AML-193 (cell line): Measurements from ENCODE around the gene ADGRF1.
"Not testable (repeated sequence)": the region's sequence is repeated elsewhere in the genome, so short reads cannot be mapped to it uniquely, and the experiment has no call there.

Source experiments
- DNase-seq, 2 experiments: peaks; one replicate each; lab custom pipeline; 2025; lab: John Stamatoyannopoulos, UW

The ADGRF1 gene

DNA sequence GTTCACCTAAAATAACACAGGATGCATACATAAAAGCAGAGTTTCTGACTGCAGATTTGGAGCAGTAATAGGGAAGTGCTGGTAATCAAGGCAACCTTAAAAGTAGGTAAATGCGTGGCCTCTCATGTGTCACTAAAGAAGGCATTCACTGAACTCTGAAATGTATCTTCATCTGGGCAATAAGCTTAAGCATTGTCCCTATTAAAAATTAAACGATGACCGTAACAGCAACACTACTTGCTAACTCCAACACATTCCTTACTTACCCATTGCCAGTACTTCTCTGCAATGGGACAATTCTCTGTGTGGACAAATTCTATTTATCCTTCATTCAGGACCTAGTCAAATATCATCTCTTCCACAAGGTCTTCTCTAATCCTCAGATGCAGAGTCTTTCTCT, 19.9 kb downstream of the ADGRF1 start:
- DNase-seq = no peak

- no peak for DNase-seq
Measured at GRCh38 chr6:47019941-47020340, 22.2 kb downstream of the ADGRF1 start.

GRCh38 chr6:47016909-47017308, 25.2 kb downstream of the ADGRF1 start:
- DNase-seq = no peak

GRCh38 chr6:47016261-47016660, 25.9 kb downstream of the ADGRF1 start:
- no peak for DNase-seq

GRCh38 chr6:47014401-47014800, 27.7 kb downstream of the ADGRF1 start:
- no peak for DNase-seq

- no peak for DNase-seq
Measured at GRCh38 chr6:47009583-47009982, 32.5 kb downstream of the ADGRF1 start.

DNA sequence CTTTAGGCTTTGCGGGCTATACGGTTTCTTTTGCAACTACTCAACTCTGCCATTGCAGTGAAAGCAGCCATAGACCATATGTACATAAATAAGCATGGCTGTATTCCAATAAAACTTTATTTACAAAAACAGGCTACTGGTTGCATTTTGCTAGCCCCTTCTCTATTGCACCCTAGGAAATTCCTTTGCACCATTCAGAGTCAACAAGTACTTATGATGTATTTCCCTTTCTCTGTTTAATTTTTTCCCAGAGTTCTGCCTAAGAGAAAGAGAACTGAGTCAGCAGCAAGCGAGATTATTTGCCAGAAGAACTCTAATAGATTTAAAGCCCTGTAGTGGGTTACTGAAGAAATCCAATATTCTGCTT, 33.8 kb downstream of the ADGRF1 start:
- no peak for DNase-seq

DNA sequence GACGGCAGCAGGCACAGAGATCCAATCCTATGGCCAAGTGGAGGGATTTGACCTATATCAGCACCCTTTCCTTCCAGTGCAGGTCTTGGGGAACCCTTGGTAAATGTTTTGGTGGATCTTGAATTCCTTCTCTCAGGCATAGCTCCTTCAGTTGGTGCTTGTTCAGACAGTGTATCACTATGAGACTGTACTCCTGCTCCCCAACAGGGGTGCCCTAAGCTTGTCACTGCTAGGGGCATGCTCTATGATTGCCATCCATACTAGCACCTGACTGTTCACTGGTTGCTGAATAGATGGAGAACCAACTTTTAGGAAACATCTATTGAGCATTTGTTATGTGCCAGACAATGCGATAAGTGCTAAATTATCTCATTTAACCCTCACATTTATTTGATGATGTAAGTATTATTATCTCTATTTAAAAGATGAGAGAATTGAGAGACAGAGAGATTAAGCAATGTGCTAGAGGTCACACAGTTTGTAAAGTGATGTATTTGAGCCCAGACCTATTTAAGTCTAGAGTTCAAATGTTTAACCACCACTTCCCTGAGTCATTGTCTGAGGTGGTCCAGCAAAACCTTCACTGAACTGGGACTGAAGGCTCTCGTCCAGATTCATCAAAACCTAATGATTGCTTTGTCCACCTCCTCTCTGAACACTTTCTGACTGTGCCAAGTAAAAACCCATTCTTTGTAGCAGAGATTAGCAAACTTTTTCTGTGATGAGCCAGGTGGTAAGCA, 34.3 kb downstream of the ADGRF1 start:
- DNase-seq = no peak

DNA sequence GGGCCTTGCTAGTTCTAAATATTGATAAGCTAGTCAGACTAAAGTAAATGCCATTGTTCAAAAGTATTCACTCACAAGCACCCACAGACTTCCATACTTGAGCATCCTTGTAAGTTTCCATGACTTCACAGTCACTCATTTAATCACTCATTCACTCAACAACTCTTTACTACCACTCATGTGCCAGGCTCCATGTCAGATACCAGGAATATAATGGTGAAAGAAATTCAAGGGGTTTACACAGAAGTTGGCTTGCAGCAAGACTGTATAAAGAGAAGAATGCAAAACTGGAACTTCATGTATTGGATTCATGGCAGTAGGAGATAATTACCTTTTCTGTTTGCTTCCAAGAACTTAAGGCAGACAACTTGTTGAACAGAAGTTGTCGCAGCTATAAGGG, 36.6 kb downstream of the ADGRF1 start:
- DNase-seq = no peak

DNA sequence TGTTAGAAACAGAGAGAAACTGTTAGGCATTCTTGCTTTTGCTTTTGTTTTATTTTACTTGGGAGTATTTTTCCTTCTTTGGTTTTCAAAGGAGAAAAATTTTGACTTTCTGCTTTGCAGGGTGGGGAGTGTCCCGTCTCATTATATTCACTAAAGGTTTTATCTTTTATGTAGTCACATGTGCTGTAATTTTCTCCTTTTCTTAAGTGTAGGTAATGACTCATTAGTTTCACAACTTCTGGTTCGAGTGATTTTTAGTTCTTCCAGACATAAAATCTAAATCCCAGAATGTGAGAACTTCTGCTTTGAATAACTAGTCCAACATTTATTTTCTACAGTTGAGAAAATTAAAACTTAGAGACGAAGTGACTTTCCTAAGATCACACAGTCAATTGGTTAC, 37.7 kb downstream of the ADGRF1 start:
- DNase-seq = peak; percentile 31 to 49

- DNase-seq = no peak
Measured at GRCh38 chr6:47000842-47001241, 41.3 kb downstream of the ADGRF1 start.

- DNase-seq = no peak
Measured at GRCh38 chr6:46998436-46999017, 43.6 kb downstream of the ADGRF1 start.

GRCh38 chr6:46997646-46998045, 44.5 kb downstream of the ADGRF1 start:
- no peak for DNase-seq

GRCh38 chr6:46996860-46997641, 45.1 kb downstream of the ADGRF1 start:
- DNase-seq = no peak

DNA sequence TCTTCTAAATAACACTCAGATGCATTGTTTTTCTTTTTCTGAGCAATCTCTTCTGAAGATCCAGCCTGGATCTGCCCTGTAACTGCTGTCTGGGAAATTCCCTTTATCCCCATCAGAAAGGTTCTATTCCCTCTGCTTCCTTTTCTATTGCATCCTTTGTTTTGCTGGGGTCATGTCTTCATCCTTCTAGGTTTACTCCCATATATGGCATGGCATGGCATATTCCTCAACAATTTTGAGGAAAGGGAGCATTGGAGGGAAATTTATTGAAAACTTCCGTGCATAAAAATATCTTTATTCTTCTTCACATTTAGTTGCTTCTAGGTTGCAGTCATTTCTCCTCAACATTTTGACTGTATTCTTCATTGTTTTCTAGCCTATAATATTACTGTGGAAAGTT, 47.2 kb downstream of the ADGRF1 start:
- DNase-seq = no peak

DNA sequence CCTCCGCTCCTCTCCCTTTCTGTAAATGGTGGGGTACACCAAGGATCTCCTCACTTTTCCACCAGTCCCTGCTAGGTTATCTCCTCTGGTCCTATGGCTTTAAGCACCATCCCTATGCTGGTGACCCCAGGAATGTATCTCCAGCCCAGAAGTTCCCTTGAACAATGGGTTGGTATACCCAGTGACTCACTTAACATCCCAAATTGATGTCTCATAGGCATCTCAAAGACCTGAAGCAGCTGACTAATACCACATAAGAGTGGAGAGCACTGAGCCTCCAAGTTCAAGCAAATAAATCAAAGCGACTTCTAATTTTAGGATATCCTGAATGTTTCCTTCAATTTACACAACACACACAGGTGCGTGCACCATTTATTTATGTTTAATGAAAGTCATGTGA, 48.3 kb downstream of the ADGRF1 start:
- DNase-seq = no peak

- not testable (repeated sequence) for DNase-seq
Measured at GRCh38 chr6:46992391-46992790, 49.7 kb downstream of the ADGRF1 start.

- peak; percentile 77 to 78 for DNase-seq
Measured at GRCh38 chr6:46990818-46991510, 51.2 kb downstream of the ADGRF1 start.

DNA sequence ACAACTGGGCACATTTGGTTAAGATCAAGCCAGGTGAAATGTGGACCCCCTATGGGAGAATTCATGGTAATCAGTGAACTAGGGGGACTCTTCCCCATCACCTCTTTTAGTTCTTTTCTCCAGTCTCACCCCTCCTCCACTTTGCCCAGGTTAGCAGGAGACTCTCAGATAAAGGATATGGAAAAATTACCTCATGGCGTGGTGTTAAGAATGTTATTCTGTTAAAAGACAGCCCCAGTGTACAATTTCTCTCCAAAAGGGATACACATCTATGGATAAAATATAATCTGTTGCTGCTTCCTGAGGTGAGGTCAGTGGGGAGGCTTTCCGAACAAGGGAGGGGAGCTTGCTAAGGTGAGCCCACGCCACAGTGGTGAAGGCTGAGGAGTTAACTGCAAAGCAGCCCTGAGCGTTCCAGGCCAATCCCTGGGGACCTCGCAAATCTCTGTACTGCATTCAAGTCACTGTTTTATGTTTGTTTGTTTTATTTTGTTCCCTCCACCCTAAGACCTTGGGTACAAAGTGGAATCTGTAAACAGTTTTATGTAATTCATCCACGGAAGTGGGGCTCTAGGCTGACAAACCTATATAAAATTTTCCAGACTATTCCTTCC, 52.0 kb downstream of the ADGRF1 start:
- DNase-seq = no peak

GRCh38 chr6:46989398-46989797, 52.7 kb downstream of the ADGRF1 start:
- no peak for DNase-seq

GRCh38 chr6:46985943-46986342, 56.2 kb downstream of the ADGRF1 start:
- no peak for DNase-seq

DNA sequence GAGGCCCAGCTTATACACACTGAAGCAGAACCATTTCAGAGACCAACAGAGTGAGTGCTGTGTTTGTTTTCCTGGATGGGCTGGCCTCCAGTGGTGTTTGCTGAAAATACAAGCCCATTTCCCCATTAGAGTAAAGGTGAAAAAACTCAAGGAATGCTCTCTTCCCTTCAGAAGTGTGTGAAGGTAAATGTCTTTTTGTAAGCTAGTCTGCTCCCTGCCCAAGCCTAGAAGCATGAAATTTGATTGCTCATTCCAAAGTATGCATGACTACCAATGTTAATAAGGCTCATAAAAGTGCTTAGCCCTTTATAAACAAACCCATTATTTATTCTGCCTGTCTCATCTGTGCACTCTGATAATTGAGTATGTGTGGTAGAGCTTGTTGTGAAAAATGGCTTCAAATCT, 59.1 kb downstream of the ADGRF1 start:
- no peak for DNase-seq
